HG02870 (cell line): ENCODE results near the gene ATP1A3.
"Not testable (repeated sequence)": the region's sequence is repeated elsewhere in the genome, so short reads cannot be mapped to it uniquely, and the experiment has no call there.

Experiments
- ATAC-seq: cut with Tn5 transposase; IDR thresholded peaks from one replicate; pipeline ENCODE4 v1.9.1; 2021; ENCODE audit warnings: mild to moderate bottlenecking, moderate library complexity; ENCODE audit not compliant: unreplicated experiment

The ATP1A3 gene

GRCh38 chr19:42012747-42013146 is 18.7 kb upstream of the ATP1A3 start:
- ATAC-seq = not testable (repeated sequence)

- ATAC-seq = no peak
Measured at GRCh38 chr19:42010245-42011126, 16.5 kb upstream of the ATP1A3 start.

GRCh38 chr19:42006569-42006968 is 12.5 kb upstream of the ATP1A3 start:
- no peak for ATAC-seq

GRCh38 chr19:42005504-42005903 is 11.5 kb upstream of the ATP1A3 start:
- no peak for ATAC-seq

GRCh38 chr19:42003506-42004294 is 9.7 kb upstream of the ATP1A3 start:
- no peak for ATAC-seq

- ATAC-seq = no peak
Measured at GRCh38 chr19:41999878-42000208, 5.8 kb upstream of the ATP1A3 start.

- no peak for ATAC-seq
Measured at GRCh38 chr19:41999071-41999877, 5.2 kb upstream of the ATP1A3 start.

- ATAC-seq = no peak
Measured at GRCh38 chr19:41998246-41999020, 4.4 kb upstream of the ATP1A3 start.

- no peak for ATAC-seq
Measured at GRCh38 chr19:41997851-41998229, 3.8 kb upstream of the ATP1A3 start.

GRCh38 chr19:41997121-41997850 is 3.3 kb upstream of the ATP1A3 start:
- ATAC-seq = no peak

GRCh38 chr19:41995959-41996797 is 2.1 kb upstream of the ATP1A3 start:
- ATAC-seq = no peak

- ATAC-seq = no peak
Measured at GRCh38 chr19:41994994-41995958, 1.2 kb upstream of the ATP1A3 start.

GRCh38 chr19:41994521-41994971 is 516 bp upstream of the ATP1A3 start:
- no peak for ATAC-seq

GRCh38 chr19:41991925-41992569 is 2.0 kb downstream of the ATP1A3 start:
- not testable (repeated sequence) for ATAC-seq

GRCh38 chr19:41991025-41991424 is 3.0 kb downstream of the ATP1A3 start:
- no peak for ATAC-seq

- no peak for ATAC-seq
Measured at GRCh38 chr19:41990615-41991014, 3.4 kb downstream of the ATP1A3 start.

GRCh38 chr19:41990028-41990427 is 4.0 kb downstream of the ATP1A3 start:
- ATAC-seq = no peak
